ENCODE measurements around the gene IDNK.

DNA sequence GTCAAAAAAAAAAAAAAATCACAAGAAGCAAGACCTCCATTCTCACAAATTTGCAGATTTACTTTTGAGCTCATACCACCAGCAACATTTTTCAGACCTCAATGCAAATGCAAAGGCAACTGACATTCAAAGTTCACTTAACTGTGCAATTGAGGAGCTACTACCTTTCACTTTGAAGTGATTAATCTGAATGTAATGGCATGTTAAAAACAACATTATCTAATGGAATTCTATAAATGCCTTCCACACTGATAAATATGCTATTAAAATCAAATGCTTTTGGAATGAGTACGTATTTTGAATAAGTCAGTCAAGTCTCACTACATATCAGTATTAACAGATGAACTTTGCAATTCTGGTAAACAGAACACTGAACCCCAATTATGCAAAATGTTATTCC, 52.5 kb downstream of the IDNK start:
- TF ChIP-seq CTCF (IDR thresholded peaks at IDR 0.05; ENCODE audit: borderline replicate concordance, extremely low read depth, low read length, poor library complexity, severe bottlenecking) (no peak), EZH2 (IDR thresholded peaks at IDR 0.05; ENCODE audit: borderline replicate concordance, low read depth, low read length, severe bottlenecking) (no peak)
